GM21717 (cell line): ENCODE measurements around the gene NRXN3.
A peak's percentile ranks its signal among the peaks of the same experiment; 100 is the strongest.

Experiments used
- ATAC-seq: cut with Tn5 transposase; IDR thresholded peaks from one replicate; pipeline ENCODE4 v1.9.1; 2021; ENCODE audit warnings: mild to moderate bottlenecking, moderate library complexity; ENCODE audit not compliant: unreplicated experiment

NRXN3 gene

DNA sequence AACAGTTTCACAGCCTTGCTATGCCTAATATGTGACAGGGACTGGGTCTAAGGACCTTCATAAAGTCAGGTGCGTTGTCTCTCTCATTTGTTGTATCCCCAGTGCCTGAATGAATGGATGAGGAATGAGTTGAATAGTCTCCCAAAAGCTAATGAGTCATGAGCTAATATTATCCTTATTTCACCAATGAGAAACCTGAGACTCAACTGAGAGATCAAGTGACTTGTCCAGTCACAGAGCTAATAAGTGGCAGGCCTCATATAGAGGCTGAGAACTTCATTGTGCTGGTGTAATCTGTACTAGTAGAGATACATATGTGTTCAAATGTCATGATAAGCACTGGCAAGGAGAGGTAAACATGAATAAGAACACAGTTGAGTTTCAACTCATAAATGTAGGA, 612.4 kb downstream of the NRXN3 start:
- no peak for ATAC-seq

DNA sequence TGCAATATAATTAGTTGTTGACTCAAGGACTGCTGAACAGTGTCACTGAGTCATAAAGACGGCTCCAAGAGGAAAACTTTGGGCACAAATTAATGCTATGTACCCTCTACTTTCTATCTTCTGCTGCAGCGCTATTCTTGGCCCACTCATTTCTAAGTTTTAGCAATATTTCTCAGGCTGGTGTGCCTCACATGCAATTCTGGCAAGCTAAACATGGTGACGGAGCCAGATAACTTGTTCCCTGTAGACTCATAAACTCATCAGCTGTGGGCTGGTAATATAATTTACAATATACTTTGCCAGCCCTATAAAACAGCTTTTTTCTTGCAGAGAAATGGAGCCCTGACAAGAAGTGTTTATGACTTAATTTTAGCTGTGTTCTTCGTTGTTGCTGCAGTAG, 615.1 kb downstream of the NRXN3 start:
- ATAC-seq: no peak

- ATAC-seq: no peak
Observed at GRCh38 chr14:78788467-78789360, 618.5 kb downstream of the NRXN3 start.

GRCh38 chr14:78790271-78790670, 620.1 kb downstream of the NRXN3 start:
- no peak for ATAC-seq

DNA sequence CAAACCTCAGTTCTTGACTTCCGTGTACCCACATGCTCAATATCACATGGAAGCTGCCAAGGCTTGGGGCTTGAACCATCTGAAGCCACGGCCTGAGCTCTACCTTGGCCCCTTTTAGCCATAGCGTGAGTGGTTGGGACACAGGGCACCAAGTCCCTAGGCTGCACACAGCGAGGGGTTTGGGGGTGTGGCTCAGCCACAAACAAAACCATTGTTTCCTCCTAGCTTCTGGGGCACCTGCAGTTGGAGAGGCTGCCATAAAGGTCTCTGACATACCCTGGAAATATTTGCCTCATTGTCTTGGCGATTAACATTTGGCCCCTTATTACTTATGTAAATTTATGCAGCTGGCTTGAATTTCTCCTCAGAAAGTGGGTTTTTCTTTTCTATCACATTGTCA, 628.6 kb downstream of the NRXN3 start:
- no peak for ATAC-seq

DNA sequence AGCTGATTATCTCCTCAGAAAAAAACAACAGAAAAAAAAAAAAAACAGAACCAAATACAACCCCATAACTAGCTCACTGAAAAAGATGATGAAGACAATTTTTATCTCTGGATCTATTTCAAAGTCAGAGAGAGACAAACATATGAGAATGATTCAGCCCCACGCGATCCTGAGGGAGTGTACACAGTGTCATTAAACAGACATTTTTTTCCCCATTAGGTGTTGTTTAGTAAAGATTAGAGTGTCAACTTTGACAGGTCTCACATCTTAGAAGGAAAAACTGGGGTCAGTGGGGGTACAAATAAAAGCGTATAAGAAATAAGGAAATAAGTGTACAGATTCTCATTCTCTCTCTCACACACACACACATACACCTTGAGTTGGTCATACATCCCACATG, 635.4 kb downstream of the NRXN3 start:
- no peak for ATAC-seq

DNA sequence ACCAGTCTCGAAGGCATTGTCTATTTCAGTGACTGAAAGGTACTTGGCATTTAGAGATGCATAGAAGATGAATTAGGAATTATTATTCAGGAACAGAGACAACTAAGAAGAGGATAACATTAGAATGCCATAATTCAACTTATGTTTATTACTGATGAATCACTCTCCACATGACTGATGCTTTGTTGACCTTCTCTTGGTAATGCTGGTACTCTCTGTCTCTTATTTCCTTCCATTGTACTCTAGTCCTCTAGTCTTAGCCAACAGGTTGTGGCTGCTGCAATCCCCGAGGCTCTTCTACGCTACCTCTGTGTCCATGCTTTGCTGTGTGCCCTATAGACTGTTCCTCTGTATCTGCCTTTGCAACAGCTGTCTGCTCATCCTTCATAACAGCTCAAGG, 652.9 kb downstream of the NRXN3 start:
- ATAC-seq: no peak

- ATAC-seq: no peak
Observed at GRCh38 chr14:78823516-78823915, 653.3 kb downstream of the NRXN3 start.

GRCh38 chr14:78829274-78829673, 659.1 kb downstream of the NRXN3 start:
- no peak for ATAC-seq

DNA sequence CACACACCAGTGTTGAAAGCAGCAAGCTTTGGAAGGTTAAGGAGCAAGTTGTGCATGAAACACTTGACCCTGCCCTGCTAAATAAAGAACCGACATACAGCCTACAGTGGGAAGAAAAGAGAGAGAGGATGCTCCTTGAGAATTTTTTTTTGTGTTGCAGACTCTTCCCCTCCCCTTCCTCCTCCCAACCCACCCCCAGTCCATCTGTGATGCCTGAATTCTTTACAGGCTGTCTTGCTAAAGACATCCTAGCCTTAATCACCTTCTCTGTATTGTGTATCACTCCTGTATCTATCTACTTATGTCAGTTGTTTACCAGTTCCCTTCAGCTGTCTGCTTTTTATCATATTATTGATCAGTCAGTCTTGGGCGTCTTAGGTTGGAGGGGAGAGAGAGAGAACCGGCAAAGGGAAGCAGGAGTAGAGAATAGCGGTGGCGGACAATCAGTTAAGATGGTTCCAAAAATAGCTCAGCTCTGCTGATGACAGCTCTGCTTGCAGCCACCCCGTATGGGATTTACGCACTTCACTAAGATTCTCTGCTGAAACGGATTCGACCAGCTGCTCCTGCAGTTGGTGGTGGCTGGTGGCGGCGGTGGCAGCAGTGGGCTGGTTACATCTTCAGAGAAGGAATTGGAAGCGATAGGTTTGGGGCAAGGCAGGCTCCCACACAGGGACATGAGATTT, 664.7 kb downstream of the NRXN3 start:
- ATAC-seq: no peak

- no peak for ATAC-seq
Observed at GRCh38 chr14:78835909-78836308, 665.7 kb downstream of the NRXN3 start.

GRCh38 chr14:78836777-78837176, 666.6 kb downstream of the NRXN3 start:
- peak; percentile 57 for ATAC-seq

DNA sequence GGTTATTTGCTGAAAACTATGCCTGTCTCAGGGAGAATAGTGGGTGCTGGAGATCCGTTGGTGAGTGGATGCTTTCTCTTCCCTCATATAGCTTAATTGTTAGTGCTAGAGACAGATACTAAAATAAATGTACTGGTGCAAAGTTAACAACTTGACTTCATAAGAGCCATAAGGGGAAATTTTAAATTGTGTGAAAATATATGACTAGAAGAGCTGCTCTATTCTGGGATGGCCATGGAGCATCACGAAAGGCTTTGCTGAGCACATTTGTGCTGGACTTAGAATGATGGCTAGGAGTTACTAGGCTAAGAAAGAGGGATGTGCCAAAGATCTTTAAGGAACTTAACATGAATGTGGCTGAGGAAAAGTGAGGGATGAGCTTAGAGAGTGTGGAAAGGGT, 668.8 kb downstream of the NRXN3 start:
- ATAC-seq: no peak

- no peak for ATAC-seq
Observed at GRCh38 chr14:78840898-78841297, 670.7 kb downstream of the NRXN3 start.

- no peak for ATAC-seq
Observed at GRCh38 chr14:78847801-78848200, 677.6 kb downstream of the NRXN3 start.

DNA sequence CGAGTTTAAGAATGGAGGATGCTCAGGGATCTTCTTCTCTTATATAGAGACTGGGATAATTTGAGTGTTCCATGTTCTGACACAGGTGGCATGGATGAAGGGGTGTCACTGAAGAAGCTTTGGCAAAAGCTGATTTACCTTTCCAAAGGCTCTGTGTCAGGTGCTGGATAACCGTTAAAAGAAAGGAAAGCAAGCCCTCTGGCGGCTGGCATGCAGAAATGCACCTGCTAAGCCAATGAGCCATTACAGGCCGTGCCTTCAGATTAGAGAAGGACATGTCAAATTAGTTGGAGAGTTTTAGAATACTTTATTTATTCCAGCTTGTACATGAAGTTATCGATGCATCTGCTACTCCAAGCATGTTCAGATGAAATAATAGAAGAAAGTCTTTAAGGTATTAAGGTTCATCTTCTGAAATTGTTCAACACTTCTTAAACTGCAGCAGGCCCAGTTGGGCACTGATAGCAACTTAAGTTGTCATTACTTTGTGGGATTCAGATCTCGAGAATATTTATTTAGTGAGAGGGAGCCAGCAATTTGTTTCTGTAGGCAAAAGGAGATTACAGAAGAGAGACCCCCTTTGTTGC, 678.2 kb downstream of the NRXN3 start:
- peak; percentile 93 for ATAC-seq

GRCh38 chr14:78849952-78850351, 679.8 kb downstream of the NRXN3 start:
- ATAC-seq: no peak

DNA sequence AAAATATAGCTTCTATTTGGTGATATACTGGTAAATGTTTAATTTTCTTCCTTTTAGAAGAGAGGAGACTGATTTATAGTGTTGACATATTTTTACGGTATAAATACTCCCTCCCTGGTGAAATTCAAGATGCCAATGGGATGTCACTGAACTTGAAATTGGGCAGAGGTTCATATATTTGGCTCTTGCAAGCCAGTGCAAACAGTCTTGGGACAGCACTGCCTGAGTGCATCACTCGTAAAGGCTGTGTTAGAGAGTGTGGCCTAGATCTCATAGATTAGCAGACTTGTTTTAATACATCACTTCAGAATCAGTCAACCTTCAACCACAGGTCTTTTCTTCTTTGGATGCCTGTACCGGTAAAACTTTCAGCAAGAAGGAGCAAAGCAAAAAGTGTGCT, 681.0 kb downstream of the NRXN3 start:
- no peak for ATAC-seq

DNA sequence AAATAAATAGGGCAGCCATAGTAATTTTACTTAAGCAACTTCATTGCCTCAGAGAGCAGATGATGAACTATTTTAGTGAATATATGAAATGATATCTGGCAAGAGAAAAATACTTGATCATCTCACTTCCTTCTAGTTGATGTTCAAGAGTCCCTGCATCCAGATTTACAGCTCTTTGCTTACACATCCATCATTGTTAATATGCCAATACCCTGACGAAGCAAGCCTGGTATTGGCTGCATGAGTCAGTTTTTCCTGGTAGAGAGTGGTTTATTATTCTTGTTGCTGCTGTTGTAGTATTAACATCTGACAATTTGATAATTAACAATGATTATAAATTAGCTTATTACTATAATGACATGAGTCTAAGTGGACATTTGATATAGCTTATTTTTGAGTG, 681.9 kb downstream of the NRXN3 start:
- no peak for ATAC-seq

GRCh38 chr14:78857974-78858373, 687.8 kb downstream of the NRXN3 start:
- no peak for ATAC-seq

GRCh38 chr14:78863143-78863542, 693.0 kb downstream of the NRXN3 start:
- ATAC-seq: no peak

GRCh38 chr14:78872837-78873236, 702.7 kb downstream of the NRXN3 start:
- no peak for ATAC-seq
